ENCODE measurements around the gene PXDN. TPM values are rescaled to one million over a fixed set of nuclear protein-coding genes. Genes with fewer than 3 reads are reported as not detected.

Gene PXDN
- total and polyA plus RNA-seq, 9 of the 15 experiments (the other 6 are each of a cell fraction or from before 2014, with no cell fraction given), result 0.49 TPM; not detected in 8

DNA sequence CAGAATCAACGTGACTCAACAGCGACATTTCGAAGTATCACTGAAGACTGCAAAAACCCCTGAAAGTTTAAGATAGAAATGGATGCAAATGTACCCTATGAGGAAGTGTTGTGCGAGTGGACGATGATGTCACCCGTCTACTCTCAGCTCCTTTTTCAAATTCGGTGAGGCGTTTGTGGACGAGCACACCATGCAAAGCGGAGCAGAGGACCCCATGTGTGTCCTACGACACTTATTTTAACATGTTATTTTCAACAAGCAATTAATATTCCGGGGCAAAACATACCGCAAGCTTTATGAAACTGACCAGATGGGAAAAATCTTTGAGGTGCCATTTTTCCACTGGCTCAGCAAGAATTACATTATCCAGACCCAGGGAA is 2.0 kb downstream of the PXDN start:
- no peak overlapping the region for H2AFZ ChIP-seq (ENCODE audit: low read depth, low read length)
- no peaks in the 10 kb centered on the region for H3K9me3 ChIP-seq (replicated peaks; ENCODE audit: control insufficient read depth, insufficient read depth, low read depth, low read length)
- DNase-seq (ENCODE audit: extremely low read depth in 1 of 4, low spot score in 3 of 4), result no peak
- 2% methylated on average over 13 of the region's 13 CpGs for WGBS (ENCODE audit: insufficient coverage, low coverage, missing lambda C conversion rate)
- FAIRE-seq, result no peak
- H3K36me3 ChIP-seq (ENCODE audit: control insufficient read depth, insufficient read depth, low read length), result no peaks in the 10 kb centered on the region
- intact Hi-C loops (cut with micrococcal nuclease), result no loop called here
- CTCF ChIA-PET (ENCODE audit: low intra/inter-chr PET ratio), result no interaction called here
- ATAC-seq, result no peak
- H3K4me2 ChIP-seq (ENCODE audit: insufficient read depth, low read length), result no peak overlapping the region
- H3K79me2 ChIP-seq (ENCODE audit: control insufficient read depth, insufficient read depth, low read length), result no peaks in the 10 kb centered on the region
- H3K9ac ChIP-seq (ENCODE audit: insufficient read depth in 1 of 2, low read depth in 2 of 2, low read length in 2 of 2), result no peak overlapping the region
- no peak overlapping the region for H3K27ac ChIP-seq (ENCODE audit: extremely low read depth, low read depth, low read length)
- BruUV-seq (replicated peaks), result no TSS peak
- H3K4me1 ChIP-seq (replicated peaks in 1 of 2; ENCODE audit: control insufficient read depth in 2 of 2, insufficient read depth in 2 of 2, low read length in 2 of 2), result no peaks in the 10 kb centered on the region
- no peak overlapping the region for H3K4me3 ChIP-seq
- H4K20me1 ChIP-seq (replicated peaks; ENCODE audit: control insufficient read depth, insufficient read depth, low read length), result no peaks in the 10 kb centered on the region
- in situ Hi-C loops (cut with MboI), result no loop called here
- POLR2A ChIA-PET, result no interaction called here
- H3K27me3 ChIP-seq (ENCODE audit: control insufficient read depth in 2 of 2, insufficient read depth in 2 of 2, low read length in 2 of 2), result peaks cover 0 to 15% of the 10 kb centered on the region in 2 experiments; a peak in 2 of 5 replicates
- H3K9me1 ChIP-seq (ENCODE audit: control insufficient read depth, insufficient read depth, low read length), result no peaks in the 10 kb centered on the region
- TF ChIP-seq HMG20B (CRISPR knock-in tag; IDR thresholded peaks at IDR 0.05) (no peak), HDAC2 (IDR thresholded peaks at IDR 0.05) (no peak), RCOR1 (IDR thresholded peaks at IDR 0.05; ENCODE audit: borderline replicate concordance in 1 of 2, low read depth in 2 of 2, low read length in 2 of 2) (no peak), BHLHE40 (IDR thresholded peaks at IDR 0.05; ENCODE audit: low read length) (no peak), ETS1 (conservative IDR thresholded peaks at IDR 0.05; ENCODE audit: control insufficient read depth, low read depth, low read length) (no peak), POLR2G (IDR thresholded peaks at IDR 0.05; ENCODE audit: low read depth, low read length) (no peak), ZNF384 (IDR thresholded peaks at IDR 0.05; ENCODE audit: low read depth, low read length) (no peak), KAT2B (IDR thresholded peaks at IDR 0.05; ENCODE audit: low read depth, low read length) (no peak), BCLAF1 (IDR thresholded peaks at IDR 0.05; ENCODE audit: borderline replicate concordance in 1 of 2, control insufficient read depth in 1 of 2, low read depth in 2 of 2, low read length in 1 of 2) (no peak), KAT7 (CRISPR knock-in tag; IDR thresholded peaks at IDR 0.05; ENCODE audit: borderline replicate concordance) (no peak), IRF2 (CRISPR knock-in tag; IDR thresholded peaks at IDR 0.05) (no peak), U2AF1 (optimal IDR thresholded peaks at IDR 0.05; ENCODE audit: low read depth, low read length) (no peak), ZNF274 (IDR thresholded peaks at IDR 0.05; ENCODE audit: borderline replicate concordance, low read depth, low read length) (no peak), MCM7 (IDR thresholded peaks at IDR 0.05) (no peak), SLC30A9 (CRISPR knock-in tag; IDR thresholded peaks at IDR 0.05) (no peak)
- TF ChIP-seq, protein P1, sequence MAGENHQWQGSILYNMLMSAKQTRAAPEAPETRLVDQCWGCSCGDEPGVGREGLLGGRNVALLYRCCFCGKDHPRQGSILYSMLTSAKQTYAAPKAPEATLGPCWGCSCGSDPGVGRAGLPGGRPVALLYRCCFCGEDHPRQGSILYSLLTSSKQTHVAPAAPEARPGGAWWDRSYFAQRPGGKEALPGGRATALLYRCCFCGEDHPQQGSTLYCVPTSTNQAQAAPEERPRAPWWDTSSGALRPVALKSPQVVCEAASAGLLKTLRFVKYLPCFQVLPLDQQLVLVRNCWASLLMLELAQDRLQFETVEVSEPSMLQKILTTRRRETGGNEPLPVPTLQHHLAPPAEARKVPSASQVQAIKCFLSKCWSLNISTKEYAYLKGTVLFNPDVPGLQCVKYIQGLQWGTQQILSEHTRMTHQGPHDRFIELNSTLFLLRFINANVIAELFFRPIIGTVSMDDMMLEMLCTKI (IDR thresholded peaks at IDR 0.05; ENCODE audit: partially characterized antibody), result no peak
- TF ChIP-seq, protein P2, sequence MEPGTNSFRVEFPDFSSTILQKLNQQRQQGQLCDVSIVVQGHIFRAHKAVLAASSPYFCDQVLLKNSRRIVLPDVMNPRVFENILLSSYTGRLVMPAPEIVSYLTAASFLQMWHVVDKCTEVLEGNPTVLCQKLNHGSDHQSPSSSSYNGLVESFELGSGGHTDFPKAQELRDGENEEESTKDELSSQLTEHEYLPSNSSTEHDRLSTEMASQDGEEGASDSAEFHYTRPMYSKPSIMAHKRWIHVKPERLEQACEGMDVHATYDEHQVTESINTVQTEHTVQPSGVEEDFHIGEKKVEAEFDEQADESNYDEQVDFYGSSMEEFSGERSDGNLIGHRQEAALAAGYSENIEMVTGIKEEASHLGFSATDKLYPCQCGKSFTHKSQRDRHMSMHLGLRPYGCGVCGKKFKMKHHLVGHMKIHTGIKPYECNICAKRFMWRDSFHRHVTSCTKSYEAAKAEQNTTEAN (CRISPR knock-in tag; IDR thresholded peaks at IDR 0.05), result no peak

Data from K562 (cell line).